GM19324 (cell line): ENCODE measurements around the gene FOCAD.

Experiments
- ATAC-seq: cut with Tn5 transposase; IDR thresholded peaks from one replicate; pipeline ENCODE4 v1.9.1; 2021; ENCODE audit warnings: mild to moderate bottlenecking, moderate library complexity; ENCODE audit not compliant: unreplicated experiment, low FRiP score

Gene FOCAD

DNA sequence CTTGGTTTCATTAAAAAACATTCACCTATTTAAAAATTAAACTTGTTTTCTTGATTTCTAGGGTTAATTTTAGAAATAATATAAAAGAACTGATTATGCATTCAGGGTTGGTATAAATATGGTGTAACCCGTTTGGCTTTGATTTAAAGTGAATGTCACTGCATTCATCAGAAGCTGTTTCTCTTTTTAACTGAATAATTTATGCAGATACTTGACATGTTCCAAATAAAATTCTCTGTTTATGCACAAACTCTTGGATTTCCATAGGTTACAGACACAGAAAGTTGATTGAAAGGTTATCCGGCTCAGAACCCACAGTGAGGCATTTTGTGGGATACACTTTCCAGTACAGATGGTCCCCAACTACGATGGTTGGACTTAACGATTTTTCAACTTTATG is 186.1 kb downstream of the FOCAD start:
- ATAC-seq, result no peak

DNA sequence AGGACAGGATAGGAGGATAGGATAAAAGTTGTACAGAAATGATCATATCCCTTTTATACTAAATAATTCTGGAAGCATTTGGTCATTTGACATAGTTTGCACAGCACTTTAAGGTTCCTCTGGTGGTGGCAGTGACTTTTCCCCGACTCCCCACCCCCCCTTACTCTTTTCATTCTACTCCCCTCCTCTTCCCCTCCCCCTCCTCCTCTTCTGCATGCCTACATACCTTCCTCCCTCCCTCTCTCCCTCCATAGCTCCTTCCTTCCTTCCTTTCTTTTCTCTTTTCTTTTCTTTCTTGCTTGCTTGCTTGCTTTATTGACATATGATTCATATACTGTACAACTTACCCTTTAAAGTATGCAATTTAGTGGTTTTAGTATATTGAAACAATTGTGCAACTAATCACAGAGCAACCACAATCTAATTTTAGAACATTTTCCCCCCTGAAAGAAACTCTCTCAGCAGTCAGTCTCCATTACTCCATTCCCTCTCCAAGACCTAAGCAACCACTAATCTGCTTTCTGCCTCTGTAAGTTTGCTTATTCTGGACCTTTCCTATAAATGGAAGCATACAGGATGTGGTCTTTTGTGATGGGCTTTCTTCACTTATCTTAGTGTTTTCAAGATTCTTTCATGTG is 188.4 kb downstream of the FOCAD start:
- ATAC-seq, result no peak

GRCh38 chr9:20873240-20873865 is 189.3 kb downstream of the FOCAD start:
- ATAC-seq, result no peak

GRCh38 chr9:20880271-20880670 is 196.2 kb downstream of the FOCAD start:
- no peak for ATAC-seq

DNA sequence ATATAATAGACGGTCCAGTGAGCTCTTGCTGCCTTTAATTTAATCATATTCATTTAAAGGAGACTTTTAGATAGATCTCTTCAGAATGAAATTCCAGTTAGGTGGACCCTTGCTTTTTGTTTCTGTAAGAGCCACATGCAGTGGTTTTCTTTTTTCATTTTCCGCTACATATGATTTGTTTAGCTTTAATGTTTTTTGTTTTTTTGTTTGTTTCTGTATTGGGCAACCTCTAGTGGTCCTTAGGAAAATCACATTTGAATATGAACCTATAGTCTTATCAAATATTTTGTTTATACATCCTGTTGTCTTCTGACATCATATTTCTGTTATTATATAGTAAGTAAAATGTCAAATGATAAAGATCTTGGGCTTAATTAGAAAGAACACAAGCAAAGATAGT is 196.6 kb downstream of the FOCAD start:
- ATAC-seq, result no peak

GRCh38 chr9:20884985-20885593 is 201.0 kb downstream of the FOCAD start:
- ATAC-seq, result no peak

- ATAC-seq, result no peak
Measured at GRCh38 chr9:20898885-20899554, 215.0 kb downstream of the FOCAD start.

DNA sequence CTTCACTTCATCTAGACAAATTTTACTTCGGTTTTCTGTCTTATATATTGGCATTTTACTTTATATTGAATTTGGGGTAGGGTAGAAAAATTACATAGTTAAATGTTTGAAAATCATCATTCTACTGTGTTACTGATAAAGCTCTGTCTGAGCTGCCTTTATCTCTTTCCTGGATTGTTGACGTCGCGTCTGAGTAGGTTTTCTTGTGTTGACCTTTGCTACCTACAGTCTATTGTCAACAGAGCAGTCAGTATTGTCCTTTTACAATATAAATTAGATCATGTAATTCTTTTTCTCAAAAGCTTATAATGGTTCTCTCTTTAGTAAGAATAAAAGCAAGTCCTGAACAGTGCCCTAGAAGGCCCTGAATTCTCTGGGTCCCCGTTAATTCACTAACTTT is 219.2 kb downstream of the FOCAD start:
- ATAC-seq, result no peak

DNA sequence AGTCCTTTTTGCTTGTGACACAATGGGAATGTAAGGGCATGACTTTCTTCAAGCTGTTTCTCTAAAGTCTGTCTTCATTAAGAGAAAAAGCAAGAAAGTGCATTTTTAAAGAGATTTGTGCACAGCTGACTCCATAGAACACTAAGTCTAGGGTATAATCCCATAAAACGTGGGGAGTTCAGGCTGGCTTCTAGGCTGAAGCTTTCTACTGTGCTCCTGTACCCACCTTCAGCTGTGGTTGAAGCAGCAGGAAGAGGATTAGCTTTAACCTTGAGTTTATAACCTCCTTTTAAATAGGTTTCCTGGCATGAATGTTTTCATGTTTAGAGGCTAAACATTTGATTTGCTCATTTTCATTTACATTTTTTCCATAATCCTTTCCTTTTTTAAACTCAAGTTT is 220.9 kb downstream of the FOCAD start:
- ATAC-seq, result no peak

DNA sequence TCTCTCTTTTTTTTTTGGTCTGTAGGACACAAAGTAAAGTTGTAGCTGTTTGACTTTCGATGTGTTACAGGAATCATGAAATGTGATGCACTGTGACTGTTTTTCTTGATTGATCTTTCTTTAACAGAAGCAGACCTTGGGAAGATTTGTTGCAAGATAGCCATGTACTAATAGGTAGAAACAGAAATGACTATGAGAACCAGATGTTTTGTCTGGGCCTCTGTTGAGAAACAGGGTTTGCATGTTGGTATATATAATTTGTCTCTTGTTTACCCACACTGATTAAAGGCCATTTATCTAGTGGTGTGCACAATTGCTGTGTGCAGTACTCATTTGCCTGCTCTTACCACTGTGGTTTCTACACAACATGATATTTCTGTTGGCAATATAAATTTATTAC is 222.3 kb downstream of the FOCAD start:
- ATAC-seq, result no peak

GRCh38 chr9:20908461-20908860 is 224.4 kb downstream of the FOCAD start:
- no peak for ATAC-seq

DNA sequence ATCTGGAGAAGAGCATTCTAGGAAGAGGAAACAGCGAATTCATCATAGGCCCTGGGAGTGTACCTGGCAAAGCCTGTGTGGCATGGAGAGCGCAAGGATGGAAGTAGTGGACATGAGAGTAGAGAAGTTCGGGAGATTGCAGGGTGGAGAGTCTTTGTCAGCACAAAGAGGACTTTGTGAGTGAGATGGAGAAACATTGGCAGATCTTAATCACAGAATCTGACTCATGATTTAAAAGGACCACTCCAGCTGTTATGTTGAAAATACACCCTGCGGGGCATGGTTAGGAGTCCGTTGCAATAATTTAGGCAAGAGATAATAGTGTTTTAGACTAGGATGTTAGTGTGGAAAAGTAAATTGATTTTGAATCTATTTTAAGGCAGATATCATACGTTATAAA is 230.5 kb downstream of the FOCAD start:
- ATAC-seq, result no peak

GRCh38 chr9:20921362-20921761 is 237.3 kb downstream of the FOCAD start:
- no peak for ATAC-seq

DNA sequence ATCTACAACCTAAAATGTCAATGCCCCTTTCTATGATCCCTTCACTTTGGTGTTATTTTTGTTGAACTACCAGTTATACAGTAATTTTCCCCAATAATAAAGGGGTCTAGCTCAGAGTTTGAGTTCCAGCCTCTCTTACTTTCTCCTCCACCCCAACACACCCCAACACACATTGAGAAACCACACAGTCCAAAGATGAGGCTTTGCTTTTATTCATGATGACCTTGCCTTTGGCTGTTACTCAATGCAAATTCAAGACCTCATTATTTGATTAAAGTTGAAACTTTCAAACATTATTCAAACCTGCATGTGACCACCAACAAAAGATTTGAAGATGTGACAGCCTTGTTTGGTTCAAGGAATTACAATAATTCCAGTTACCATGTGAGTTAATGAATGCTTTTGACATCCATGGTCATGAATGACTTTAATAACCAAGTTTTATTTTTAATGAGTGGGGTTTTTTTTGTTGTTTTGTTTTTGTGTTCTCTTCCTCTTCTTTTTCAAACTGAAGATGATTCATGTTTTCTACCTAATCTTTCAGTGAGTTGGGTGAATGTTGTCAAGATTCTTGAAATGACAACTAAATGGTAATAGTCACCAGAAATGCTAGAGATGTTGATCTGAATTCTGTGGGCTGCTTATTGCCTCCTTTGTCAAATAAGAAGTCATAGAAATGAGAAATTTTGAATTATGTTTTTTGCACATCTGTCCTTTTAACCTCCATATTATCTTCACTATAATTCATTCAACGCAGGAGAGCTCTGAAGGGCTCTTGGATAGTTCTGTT is 241.4 kb downstream of the FOCAD start:
- ATAC-seq, result no peak

GRCh38 chr9:20929276-20929675 is 245.2 kb downstream of the FOCAD start:
- no peak for ATAC-seq

DNA sequence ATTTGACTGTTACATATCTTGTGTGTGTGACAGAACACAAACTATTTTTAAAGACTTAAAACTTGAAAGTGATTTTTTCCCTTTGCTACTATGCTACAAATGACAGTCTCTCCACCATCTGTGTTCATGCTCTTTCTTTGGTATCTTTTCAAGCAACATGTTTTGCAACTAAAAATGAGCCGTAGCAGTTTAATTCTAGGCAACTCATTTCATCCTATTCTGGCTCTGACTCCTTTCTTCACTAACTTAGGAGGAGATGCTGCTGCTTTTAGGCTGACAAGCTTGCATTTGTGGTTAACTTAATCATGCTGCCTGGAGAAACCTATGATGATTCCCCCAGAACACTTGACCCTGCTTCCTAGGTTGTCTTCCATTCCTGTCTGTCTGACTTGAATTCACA is 246.8 kb downstream of the FOCAD start:
- no peak for ATAC-seq

DNA sequence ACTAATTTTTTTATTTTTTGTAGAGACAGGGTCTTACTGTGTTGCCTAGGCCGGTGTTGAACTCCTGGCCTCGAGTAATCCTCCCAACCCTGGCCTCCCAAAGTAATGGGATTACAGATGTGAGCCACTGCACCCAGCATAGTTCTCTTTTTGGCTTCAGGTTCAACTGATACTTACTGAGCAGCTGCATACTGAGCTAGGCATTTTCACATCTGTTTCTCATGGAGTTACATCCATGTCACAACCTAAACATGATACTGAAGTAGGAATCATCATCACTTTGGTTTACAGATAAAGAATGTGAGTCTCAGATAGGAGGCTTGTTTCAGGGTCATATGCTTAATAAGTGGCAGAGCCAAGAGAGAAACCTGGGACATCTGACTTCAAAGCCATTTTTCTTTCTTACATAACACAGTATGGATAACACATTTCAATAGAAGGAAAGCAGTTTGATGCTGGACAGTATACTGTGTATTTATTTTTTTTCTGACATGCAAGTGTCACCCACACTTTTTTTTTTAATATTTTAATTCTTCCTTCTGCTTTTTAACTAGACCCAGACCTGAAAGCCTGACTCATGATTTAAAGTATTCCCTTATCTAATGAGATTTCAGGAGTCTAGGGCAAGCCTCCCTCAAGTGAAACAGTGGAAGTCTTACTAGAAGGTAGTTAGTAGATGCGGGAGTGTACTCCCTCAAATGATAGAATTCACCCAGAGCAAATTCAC is 256.6 kb downstream of the FOCAD start:
- ATAC-seq, result peak; percentile 36

GRCh38 chr9:20941174-20941690 is 257.2 kb downstream of the FOCAD start:
- peak; percentile 90 for ATAC-seq

GRCh38 chr9:20944507-20944906 is 260.4 kb downstream of the FOCAD start:
- ATAC-seq, result no peak

DNA sequence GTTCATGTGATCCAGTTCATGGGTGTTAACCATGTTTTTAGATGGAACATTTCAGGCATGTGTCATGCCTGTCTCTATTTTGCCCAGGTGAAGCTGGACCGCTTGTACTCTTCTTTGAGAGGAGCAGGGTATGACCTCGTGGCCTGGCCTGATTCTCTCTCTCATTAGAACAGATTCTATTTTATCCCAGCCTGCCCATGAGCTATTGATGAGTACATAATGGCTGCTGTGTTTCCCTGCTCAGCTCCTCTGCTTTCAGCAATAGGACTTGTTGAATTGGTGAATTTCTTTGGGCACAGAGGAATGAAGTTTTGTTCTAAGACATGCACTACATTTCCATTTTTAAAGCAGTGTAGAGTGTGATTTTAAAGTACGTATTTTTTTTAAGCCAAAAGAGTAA is 261.2 kb downstream of the FOCAD start:
- no peak for ATAC-seq
